ENCODE measurements around the gene RRP12. TPM values are rescaled to one million over a fixed set of nuclear protein-coding genes. Genes with fewer than 3 reads are reported as not detected.
"Not testable (repeated sequence)": the region's sequence is repeated elsewhere in the genome, so short reads cannot be mapped to it uniquely, and the experiment has no call there.

RRP12 gene, protein sequence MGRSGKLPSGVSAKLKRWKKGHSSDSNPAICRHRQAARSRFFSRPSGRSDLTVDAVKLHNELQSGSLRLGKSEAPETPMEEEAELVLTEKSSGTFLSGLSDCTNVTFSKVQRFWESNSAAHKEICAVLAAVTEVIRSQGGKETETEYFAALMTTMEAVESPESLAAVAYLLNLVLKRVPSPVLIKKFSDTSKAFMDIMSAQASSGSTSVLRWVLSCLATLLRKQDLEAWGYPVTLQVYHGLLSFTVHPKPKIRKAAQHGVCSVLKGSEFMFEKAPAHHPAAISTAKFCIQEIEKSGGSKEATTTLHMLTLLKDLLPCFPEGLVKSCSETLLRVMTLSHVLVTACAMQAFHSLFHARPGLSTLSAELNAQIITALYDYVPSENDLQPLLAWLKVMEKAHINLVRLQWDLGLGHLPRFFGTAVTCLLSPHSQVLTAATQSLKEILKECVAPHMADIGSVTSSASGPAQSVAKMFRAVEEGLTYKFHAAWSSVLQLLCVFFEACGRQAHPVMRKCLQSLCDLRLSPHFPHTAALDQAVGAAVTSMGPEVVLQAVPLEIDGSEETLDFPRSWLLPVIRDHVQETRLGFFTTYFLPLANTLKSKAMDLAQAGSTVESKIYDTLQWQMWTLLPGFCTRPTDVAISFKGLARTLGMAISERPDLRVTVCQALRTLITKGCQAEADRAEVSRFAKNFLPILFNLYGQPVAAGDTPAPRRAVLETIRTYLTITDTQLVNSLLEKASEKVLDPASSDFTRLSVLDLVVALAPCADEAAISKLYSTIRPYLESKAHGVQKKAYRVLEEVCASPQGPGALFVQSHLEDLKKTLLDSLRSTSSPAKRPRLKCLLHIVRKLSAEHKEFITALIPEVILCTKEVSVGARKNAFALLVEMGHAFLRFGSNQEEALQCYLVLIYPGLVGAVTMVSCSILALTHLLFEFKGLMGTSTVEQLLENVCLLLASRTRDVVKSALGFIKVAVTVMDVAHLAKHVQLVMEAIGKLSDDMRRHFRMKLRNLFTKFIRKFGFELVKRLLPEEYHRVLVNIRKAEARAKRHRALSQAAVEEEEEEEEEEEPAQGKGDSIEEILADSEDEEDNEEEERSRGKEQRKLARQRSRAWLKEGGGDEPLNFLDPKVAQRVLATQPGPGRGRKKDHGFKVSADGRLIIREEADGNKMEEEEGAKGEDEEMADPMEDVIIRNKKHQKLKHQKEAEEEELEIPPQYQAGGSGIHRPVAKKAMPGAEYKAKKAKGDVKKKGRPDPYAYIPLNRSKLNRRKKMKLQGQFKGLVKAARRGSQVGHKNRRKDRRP (N-terminal part only)
- 10.4 and 20.3 TPM in 2 replicates for total RNA-seq

DNA sequence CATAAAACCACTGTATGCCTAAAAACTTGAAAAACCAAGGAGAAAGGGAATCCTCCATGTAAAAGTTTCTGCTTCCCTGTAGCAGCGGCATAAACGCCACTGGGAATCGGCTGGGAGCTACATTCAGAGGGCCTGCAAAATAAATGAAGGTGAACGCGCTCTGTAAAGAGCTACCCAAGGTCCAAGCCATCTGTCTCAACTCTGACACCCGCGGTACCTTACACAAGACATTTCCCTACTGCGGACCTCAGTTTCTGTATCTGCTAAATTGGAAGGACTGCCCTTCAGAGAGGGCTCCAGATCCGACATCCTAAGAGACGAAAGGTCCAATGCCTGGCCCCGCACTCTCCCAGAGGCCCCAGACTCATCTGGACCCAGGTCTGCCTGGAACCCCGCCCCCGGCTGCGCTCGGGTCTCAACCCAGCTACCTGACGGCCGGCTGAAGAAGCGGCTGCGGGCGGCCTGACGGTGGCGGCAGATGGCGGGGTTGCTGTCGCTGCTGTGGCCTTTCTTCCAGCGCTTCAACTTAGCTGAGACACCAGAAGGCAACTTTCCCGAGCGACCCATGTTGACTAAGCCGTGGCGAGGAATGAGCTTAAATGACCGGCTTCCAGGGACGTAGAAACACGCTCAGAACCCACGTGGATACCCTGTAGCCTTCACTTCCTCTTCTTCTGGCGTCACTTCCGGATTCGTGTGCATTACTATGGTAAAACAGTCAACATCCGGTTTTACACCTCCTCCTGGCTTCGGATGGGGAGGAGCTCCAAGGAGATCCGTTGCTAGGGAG is at the start of gene RRP12:
Gene RRP12 (minus strand): TSS at position 676 of the 790 bp plus-strand sequence. CDS start 109 bp downstream, at position 567.
- DNase-seq, result peak; percentile 99

DNA sequence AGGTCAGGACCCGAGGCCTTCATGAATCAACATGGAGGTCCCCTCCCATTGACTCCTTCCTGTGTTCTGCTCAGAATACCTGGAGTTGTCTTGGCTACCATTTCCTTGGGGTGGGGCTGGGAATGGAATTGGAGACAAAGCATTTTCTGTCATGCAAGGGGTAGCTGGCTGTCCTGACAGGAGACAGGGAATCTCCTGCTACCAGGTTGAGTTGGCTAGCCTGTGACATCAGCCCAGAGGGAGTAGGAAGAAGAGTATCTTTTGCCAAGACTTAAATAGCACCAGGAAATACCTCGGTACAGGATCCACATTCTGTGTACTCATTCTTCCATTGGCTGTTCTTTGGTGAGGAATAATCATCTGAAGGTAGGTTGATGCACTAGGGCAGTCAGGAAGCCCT is 49.7 kb upstream of the RRP12 start:
- peak; percentile 48 for DNase-seq

DNA sequence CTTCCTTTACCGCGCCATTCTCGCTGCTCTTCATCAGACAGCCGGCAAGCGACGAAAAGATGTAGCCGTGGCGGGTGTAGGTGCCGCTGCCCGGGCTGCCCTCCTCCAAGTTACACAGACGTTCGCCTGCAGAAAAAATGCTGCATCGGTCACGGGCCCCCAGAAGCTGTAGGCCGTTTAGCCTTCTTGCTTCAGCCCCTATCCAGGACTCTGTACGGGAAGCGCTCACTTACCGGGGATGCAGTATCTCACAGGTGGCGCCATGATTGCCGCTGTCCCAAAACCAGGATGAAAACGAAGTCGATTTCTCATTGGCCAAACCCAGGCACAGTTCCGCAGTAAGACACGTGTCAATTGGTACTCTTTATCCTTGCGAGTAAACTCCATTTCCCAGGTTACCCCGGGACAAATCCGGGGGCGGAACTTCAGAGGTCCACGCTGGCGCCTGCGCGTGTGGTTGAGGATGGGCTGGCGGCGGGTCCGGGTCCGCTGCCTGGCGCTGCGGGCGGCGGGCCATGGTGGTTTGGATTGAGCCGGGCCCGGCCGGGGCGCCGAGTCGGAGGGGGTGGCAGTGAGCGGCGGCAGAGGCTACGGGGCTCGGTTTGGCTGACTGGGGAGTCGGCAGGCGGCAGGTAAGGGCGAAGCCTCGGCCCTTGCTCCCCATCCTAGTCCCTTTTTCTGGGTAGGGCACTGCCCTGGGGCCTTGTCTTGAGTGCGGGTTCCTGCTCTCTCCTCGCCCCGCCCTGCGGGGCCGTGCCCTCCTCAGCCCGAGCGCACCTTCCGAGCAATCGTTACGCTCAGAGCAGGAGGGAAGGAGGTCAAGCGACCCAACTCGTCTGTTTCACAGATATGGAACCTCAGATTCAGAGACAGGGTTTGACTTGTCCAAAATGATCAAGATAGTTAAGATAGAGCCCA is 44.8 kb upstream of the RRP12 start, which contains the start of the genes EXOSC1 and ZDHHC16:
Gene EXOSC1 (minus strand): TSS at position 285 of the 918 bp plus-strand sequence. CDS start 21 bp downstream, at position 264.
Gene ZDHHC16 (plus strand): TSS at position 454 of the 918 bp plus-strand sequence. CDS start 5,501 bp downstream, outside the sequence.
- DNase-seq, result peak; percentile 97

DNA sequence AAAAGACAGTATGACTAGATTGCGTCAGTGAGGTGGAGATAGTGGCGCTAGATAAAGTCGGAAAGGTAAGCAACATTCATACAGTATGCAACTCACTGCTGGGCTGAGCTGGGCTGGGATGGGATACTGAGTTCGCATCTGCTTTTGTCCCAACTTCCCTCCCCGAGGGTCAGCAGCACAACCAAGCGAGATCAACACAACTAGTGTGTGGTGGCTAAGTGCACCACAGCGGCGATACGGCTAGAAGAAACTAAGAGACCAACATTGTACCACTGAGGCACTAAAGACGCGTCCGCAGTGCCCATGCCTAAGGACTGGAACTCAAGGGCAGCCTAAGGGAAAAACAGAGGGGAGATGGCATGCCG is 44.2 kb upstream of the RRP12 start:
- DNase-seq, result no peak

DNA sequence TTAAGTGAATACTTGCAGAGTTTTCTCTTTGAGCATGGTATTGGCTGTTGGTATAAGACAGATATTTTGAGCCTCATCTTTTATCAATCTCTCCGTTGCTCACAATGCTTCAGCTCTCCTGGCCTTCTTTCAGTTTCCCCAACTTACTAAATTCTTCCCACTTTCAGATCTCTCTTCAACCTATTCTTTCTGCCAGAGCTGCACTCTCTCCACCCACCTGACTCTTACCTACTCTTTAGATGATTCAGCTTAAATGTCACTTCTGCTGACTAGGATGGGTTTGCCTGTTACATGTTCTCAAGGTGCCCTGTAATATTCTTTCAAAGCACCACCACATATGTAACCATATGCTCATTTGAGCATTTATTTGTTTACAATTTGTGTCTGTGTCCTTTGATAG is 43.1 kb upstream of the RRP12 start:
- DNase-seq, result no peak

DNA sequence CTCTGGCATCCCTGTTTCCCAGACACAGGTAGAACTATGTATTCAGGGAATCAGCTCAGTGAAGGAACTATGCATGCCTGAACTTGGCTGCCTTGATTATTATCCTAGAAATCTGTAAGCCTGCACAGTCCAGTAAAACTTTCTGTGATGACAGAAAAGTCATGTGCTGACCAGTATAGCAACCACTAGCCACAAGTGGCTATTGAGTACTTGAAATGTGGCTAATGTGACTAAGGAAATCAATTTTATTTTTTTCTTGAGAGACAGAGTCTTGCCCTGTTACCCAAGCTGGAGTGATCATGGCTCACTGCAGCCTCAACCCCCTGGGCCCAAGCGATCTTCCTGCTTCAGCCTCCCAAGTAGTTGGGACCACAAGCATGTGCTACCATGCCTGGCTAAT is 41.1 kb upstream of the RRP12 start:
- no peak for DNase-seq

DNA sequence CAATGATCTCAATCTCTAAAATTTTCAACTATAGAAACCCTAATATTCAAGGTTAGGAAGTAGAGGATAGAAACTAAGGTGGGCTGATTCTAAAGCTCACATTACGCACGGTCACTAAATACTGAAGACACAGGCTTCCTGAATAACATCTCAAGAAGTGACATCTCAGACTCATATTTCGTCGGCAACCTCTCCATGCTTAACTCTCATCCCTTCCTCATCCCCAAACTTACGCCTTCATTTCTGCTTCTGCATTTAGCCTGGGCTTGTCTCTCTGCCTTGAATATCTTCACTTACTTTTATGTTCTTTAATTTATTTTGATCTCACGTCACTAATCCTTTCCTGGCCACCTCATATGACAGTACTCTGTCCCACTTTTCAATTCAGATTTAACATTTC is 34.1 kb upstream of the RRP12 start:
- no peak for DNase-seq

DNA sequence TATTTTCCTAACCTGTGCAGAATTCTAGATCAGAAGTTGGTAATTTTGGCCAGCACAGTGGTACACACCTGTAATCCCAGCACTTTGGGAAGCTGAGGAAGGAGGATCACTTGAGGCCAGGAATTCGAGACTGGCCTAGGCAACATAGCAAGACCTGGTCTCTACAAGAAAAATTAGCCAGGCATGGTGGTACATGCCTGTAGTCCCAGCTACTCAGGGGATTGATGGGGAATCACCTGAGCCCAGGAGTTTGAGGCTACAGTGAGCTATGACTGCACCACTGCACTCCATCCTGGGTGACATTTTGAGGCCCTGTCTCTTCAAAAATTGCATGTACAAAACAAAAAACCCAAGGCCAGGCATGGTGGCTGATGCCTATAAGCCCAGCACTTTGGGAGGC is 33.4 kb upstream of the RRP12 start:
- DNase-seq, result no peak

DNA sequence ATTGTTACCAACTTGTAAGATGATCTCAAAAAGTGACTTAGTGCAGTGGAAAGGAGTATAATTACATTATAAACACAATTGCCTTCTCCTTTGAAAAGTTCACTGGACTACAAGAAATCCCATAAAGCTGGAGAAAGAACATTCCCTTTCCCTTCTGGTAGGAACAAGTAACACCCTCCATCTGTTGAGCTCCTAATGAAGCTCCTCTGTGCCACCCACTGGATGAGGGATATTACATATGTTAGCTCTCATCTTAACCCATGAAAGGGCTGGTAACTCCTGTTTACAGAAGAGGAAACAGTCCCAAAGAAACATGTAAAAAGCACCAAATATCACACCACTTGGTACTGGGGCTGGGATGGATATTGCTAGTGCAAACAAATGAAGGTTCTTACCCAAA is 32.9 kb upstream of the RRP12 start:
- no peak for DNase-seq

DNA sequence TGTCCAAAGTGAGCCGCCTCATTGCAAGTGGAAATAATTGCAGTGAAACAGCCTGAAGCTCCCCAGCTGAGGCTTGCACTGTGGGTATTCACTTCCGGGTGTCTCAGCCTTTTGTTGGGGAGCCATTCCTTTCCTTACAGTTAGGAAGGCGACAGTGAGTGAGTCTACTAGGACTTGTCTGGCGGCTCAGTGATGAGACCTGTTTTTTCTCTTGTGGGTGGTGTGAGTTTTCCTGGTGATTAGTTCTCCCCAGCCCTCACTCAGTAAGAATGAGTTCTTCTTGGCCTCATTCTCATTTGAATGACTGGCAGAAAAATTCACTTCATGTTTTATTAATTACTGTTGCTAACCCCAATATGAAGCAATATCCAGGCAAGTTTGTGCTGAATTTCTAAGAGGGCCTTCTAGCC is 27.4 kb upstream of the RRP12 start:
- peak; percentile 25 for DNase-seq

DNA sequence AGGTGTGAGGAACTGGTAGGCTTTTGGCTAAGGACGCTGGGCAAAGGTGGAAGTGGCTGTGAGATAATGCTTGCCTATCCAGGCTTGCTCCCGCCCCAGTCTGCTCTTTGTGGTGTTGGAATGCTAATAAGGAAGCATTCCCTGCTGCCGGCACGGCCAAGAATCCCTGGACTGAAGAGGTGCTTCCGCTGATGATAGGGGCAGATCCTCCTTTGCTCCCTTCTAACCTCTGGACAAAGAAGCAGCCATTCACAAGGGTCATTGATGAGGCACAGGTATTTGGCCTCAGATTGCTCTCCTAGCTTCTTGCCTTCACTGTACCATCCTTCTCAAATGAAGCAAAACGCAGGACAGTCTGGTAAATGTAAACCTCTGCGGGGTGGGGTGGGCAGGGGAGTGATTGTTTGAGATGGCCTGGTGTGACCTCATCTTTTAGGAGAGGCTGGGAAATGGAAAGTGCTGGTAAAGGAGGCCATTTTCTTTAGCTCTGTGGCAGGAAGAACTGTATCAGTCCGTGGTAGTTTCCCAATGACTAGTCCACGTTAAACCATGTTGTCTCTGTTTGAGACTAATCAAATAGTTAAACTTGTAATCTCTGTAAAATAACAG is 26.5 kb upstream of the RRP12 start:
- DNase-seq, result peak; percentile 65

DNA sequence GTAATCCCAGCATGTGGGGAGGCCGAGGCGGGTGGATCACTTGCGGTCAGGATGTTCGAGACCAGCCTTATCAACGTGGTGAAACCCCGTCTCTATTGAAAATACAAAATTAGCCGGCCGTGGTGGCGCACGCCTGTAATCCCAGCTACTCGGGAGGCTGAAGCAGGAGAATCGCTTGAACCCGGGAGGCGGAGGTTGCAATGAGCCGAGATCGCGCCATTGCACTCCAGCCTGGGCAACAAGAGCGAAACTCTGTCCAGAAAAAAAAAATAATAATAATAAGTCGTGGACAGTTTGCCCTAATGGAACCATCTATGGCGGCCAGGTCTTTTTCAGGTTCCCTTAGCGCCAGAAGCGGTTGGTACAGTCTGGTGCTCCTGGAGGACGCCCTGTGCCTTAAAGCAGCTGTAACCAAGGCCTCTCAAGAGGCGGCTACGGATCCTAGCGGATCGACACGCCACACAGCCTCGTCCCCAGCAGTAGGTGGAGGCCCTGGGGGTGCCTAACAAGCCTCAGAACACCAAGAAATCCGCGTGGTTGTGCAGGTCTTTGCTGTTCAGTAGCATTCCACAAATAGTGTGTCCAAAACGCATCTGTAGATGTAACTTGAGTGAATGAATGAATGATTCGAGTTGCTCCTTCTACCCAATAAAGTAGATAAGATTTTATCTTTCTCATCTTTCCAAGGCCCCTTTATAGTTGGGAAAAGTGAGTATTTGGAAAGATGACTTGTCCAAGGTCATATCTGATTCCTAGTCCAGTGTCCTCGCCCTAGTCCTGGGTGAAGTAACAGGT is 25.8 kb upstream of the RRP12 start:
- DNase-seq, result peak; percentile 45

DNA sequence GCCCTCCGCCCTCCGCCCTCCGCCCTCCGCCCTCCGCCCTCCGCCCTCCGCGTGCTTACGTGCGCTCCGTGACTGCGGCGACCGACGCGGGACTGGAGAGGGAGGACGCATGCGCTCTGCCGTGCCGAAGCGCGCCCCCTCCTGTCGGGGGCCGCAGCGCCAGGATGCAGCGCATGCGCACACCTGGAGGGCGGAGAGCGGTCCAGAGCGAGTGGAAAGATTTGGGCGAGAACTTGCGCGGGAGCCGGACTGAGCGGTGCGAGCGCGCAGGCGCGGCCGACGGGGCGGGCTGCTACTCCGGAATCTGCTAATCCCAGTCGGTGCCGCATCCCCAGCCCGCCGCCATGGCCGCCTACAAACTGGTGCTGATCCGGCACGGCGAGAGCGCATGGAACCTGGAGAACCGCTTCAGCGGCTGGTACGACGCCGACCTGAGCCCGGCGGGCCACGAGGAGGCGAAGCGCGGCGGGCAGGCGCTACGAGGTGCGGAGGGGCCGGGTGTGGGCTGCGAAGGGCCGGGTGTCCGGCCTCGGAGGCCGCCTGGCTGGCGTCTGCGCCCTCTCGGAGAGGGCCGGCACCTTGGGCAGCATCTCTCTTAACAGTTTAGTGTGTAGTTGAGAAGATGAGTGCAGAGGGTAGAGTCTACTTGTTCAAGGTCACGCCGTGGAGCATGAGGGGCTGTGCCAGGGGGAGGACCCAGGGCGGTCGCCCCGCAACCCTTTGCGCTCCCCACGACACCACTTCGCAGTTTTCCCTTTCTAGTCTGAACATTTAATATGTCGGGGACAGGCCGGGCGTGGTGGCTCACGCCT is 25.0 kb upstream of the RRP12 start, which contains the start of gene PGAM1:
Gene PGAM1 (plus strand): TSS at position 228 of the 812 bp plus-strand sequence. CDS start 117 bp downstream, at position 345.
- peak; percentile 98 for DNase-seq

DNA sequence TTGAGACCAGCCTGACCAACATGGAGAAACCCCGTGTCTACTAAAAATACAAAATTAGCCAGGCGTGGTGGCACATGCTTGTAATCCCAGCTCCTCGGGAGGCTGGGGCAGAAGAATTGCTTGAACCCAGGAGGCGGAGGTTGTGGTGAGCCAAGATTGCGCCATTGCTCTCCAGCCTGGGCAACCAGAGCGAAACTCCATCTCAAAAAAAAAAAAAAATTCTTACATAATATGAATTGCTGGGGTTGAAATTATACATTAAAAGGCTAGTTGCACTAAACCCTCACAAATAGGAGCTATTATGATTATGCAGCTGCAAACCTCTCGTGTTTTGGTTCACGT is 22.6 kb upstream of the RRP12 start:
- not testable (repeated sequence) for DNase-seq

DNA sequence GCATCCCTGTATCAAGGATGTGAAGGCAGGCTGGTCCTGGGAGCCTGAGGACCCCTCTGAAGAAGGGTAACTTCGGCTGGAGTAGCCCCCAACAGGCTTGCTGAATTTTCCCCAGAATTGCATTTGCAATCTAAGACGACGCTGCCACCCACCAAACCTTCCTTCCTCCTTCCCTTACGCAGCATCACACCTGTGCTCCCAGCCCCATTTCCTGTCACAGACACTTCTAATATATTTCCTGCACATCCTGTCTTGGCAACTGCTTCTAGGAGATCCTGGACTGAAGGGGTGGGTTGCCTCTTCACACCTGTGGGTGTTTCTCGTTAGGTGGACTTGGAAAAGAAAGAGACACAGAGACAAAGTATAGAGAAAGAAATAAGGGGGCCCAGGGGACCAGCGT is 15.4 kb upstream of the RRP12 start:
- no peak for DNase-seq

DNA sequence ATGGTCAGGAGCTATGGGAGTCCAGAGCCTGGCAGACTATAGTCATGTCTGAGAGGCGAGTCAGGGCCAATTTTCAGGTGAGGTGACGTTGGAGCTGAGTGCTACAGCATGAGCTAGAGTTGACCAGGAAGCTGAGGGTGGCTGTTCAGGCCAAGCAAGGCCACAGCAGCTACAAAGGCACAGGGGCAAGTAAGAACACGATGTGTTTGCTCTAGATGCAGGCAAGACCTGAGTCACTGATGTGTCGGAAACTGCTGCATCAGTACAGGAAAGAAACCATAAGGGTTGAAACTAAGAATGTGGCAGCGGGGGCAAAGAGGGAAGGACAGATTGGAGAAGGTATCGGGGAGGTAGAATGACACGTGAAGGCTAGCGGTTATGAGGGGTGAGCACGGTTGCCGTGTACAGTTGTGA is 11.8 kb upstream of the RRP12 start:
- peak; percentile 41 for DNase-seq

DNA sequence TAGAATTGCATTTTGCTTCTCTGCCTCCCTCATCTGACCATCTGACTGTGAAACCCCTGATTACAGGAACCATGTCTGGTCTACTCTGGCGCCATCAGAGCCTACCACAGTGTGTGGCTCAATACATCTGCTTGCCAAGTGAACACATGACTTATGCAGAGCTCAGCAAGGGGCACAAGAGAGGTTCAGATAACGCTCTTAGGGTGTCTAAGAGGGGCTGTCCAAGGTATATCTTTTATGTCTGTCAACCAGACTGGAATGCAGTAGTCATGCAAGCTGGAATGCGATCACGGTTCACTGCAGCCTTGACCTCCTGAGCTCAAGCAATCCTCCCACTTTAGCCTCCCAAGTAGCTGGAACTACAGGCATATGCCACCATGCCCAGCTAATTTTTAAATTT is 10.3 kb upstream of the RRP12 start:
- DNase-seq, result no peak

DNA sequence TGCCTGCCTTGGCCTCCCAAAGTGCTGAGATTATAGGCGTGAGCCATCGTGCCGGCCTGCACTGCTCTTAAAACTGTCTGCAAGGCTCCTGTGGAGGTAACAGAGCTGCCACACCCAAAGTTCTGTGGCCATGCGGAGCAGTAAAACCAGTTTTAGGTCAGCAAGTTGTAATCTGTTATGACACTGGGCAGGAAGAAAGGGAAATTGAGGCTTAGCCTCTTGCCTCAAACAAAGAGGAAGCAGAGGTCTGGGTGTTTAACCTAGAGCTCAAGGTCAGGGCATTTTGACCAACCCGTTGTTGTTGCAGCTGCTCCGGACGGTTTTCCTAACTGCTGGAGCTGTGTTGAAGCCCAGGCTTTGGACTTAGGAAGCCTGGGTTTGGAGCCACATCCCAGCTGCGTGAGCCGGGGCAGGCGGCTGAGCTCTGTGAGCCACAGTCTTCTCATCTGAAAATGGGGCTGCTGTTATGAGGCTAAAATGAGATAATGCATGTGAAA is 7.4 kb upstream of the RRP12 start:
- no peak for DNase-seq

Measured in dermis blood vessel endothelial cell (primary cell).